ENCODE data around the gene EQTN.

- TF ChIP-seq GLIS3 (CRISPR knock-in tag; IDR thresholded peaks at IDR 0.05) (no peak), TCF4 (CRISPR knock-in tag; IDR thresholded peaks at IDR 0.05; ENCODE audit: borderline replicate concordance) (no peak), ZC3H10 (CRISPR knock-in tag; IDR thresholded peaks at IDR 0.05) (no peak), CREB5 (CRISPR knock-in tag; IDR thresholded peaks at IDR 0.05; ENCODE audit: low read depth) (no peak), RARB (CRISPR knock-in tag; IDR thresholded peaks at IDR 0.05) (no peak), PPARA (CRISPR knock-in tag; IDR thresholded peaks at IDR 0.05; ENCODE audit: borderline replicate concordance) (no peak), ZFP3 (CRISPR knock-in tag; IDR thresholded peaks at IDR 0.05) (no peak), ZNF8 (CRISPR knock-in tag; IDR thresholded peaks at IDR 0.05) (no peak), PATZ1 (CRISPR knock-in tag; IDR thresholded peaks at IDR 0.05; ENCODE audit: borderline replicate concordance) (no peak), CSDC2 (CRISPR knock-in tag; IDR thresholded peaks at IDR 0.05) (no peak), ZFP30 (CRISPR knock-in tag; IDR thresholded peaks at IDR 0.05) (no peak), ARNTL (CRISPR knock-in tag; IDR thresholded peaks at IDR 0.05; ENCODE audit: borderline replicate concordance, low read depth) (no peak), TOX (CRISPR knock-in tag; IDR thresholded peaks at IDR 0.05; ENCODE audit: borderline replicate concordance) (no peak), OSR1 (CRISPR knock-in tag; IDR thresholded peaks at IDR 0.05) (no peak)
Observed at GRCh38 chr9:27308691-27309390, 11.9 kb upstream of the EQTN start.

Data from SK-N-SH treated with all-trans-retinoic acid at 6 μM for 48 hours (cell line).